Astrocyte (in vitro differentiated cells and primary cell): Measurements from ENCODE around the gene LAS1L.
"Not testable (repeated sequence)": the region's sequence is repeated elsewhere in the genome, so short reads cannot be mapped to it uniquely, and the experiment has no call there.

ENCODE experiments used
- EZH2 ChIP-seq: IDR thresholded peaks from 2 replicates; pipeline ENCODE4 v1.6.1; 2012; ENCODE audit warnings: mild to moderate bottlenecking, low read length, inconsistent platforms; ENCODE audit not compliant: insufficient read depth
- TF ChIP-seq, protein P1 (sequence below): IDR thresholded peaks from 2 replicates; pipeline ENCODE4 v1.5.1; 2011; ENCODE audit warnings: low read depth, mild to moderate bottlenecking, inconsistent platforms, low read length, moderate library complexity; ENCODE audit not compliant: insufficient read depth

DNA sequence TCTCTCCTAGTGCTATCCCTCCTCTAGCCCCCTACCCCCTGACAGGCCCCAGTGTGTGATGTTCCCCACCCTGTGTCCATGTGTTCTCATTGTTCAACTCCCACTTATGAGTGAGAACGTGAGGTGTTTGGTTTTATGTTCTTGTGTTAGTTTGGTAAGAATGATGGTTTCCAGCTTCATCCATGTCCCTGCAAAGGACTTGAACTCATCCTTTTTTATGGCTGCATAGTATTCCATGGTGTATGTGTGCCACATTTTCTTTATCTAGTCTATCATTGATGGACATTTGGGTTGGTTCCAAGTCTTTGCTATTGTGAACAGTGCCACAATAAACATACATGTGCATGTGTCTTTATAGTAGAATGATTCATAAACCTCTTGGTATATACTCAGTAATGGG lies 28.3 kb upstream of the LAS1L start:
- TF ChIP-seq, protein P1, sequence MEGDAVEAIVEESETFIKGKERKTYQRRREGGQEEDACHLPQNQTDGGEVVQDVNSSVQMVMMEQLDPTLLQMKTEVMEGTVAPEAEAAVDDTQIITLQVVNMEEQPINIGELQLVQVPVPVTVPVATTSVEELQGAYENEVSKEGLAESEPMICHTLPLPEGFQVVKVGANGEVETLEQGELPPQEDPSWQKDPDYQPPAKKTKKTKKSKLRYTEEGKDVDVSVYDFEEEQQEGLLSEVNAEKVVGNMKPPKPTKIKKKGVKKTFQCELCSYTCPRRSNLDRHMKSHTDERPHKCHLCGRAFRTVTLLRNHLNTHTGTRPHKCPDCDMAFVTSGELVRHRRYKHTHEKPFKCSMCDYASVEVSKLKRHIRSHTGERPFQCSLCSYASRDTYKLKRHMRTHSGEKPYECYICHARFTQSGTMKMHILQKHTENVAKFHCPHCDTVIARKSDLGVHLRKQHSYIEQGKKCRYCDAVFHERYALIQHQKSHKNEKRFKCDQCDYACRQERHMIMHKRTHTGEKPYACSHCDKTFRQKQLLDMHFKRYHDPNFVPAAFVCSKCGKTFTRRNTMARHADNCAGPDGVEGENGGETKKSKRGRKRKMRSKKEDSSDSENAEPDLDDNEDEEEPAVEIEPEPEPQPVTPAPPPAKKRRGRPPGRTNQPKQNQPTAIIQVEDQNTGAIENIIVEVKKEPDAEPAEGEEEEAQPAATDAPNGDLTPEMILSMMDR: not testable (repeated sequence)
- not testable (repeated sequence) for TF ChIP-seq EZH2
